OCI-LY7 (cell line): ENCODE results near the gene IPP.

Source experiments
- EZH2phosphoT487 ChIP-seq: fragments of 200-600 bp; sonication (generic); IDR thresholded peaks from 2 replicates; pipeline ENCODE4 v1.6.1; 2018; ENCODE audit warnings: low read depth, borderline replicate concordance, mild to moderate bottlenecking, mixed run types, antibody characterized with exemption, low read length, moderate library complexity, mixed read lengths
- TF ChIP-seq, protein P1 (sequence below): fragments of 200-600 bp; sonication (generic); conservative IDR thresholded peaks from 2 replicates; pipeline ENCODE4 v1.5.1; 2014; ENCODE audit warnings: mild to moderate bottlenecking, antibody characterized with exemption, low read length, moderate library complexity, mixed read lengths

DNA sequence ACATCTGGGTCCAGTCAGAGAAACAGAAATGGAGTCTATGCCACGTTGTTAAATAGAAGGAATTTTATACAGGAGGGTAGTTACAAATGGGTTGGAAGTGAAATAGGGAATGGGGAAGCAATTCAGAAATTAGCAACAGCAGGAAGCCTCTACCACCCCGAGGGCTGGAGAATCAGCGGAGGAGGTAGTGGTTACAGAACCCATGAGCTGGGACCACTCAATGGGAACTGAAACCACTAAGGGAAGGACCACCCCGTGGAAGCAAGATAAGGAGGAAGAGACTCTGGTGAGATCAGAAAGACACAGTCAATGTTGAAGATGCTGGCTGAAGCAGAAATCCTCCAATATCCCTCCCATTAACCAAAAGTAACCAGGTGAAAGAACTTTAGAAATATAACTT lies 37.5 kb upstream of the IPP start:
- TF ChIP-seq, protein P1, sequence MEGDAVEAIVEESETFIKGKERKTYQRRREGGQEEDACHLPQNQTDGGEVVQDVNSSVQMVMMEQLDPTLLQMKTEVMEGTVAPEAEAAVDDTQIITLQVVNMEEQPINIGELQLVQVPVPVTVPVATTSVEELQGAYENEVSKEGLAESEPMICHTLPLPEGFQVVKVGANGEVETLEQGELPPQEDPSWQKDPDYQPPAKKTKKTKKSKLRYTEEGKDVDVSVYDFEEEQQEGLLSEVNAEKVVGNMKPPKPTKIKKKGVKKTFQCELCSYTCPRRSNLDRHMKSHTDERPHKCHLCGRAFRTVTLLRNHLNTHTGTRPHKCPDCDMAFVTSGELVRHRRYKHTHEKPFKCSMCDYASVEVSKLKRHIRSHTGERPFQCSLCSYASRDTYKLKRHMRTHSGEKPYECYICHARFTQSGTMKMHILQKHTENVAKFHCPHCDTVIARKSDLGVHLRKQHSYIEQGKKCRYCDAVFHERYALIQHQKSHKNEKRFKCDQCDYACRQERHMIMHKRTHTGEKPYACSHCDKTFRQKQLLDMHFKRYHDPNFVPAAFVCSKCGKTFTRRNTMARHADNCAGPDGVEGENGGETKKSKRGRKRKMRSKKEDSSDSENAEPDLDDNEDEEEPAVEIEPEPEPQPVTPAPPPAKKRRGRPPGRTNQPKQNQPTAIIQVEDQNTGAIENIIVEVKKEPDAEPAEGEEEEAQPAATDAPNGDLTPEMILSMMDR, result no peak
- TF ChIP-seq EZH2phosphoT487, result no peak
